Panc1 (cell line): ENCODE measurements around the gene SNTG2. TPM values are rescaled to one million over a fixed set of nuclear protein-coding genes. Genes with fewer than 3 reads are reported as not detected.

Experiments used
- ATAC-seq: fragments of 200-7000 bp; cut with Tn5 transposase; 2 replicates; pipeline ENCODE4 v1.9.1; 2020; ENCODE audit warnings: mild to moderate bottlenecking, moderate library complexity
- BruUV-seq: library from RNA; stranded (reverse); fragments of 400-500 nt; replicated peaks from 2 replicates; lab custom pipeline; 2021; lab: Mats Ljungman, UMichigan
- CTCF ChIA-PET: fragments of 300-600 bp; sonication (Branson Sonifier 250); formaldehyde crosslinking; loops from one replicate; lab custom pipeline; 2022; ENCODE audit warnings: antibody characterized with exemption; lab: Charles Lee
- POLR2A ChIA-PET: fragments of 300-600 bp; sonication (Branson Sonifier 250); formaldehyde crosslinking; loops from one replicate; lab custom pipeline; 2022; ENCODE audit warnings: antibody characterized with exemption; lab: Charles Lee
- DNase-seq: peaks from one replicate; pipeline ENCODE4 v3.0.0-alpha.2; 2010; ENCODE audit warnings: low read depth, low spot score
- H3K27ac ChIP-seq: 2 replicates; pipeline ENCODE4 v1.5.1; 2011; ENCODE audit warnings: mild to moderate bottlenecking, low read length, inconsistent platforms
- H3K27me3 ChIP-seq: fragments of 200-500 bp; sonication (Bioruptor generic); 2 replicates; pipeline ENCODE4 v1.6.0; 2014; ENCODE audit warnings: low read length, inconsistent platforms; ENCODE audit not compliant: control insufficient read depth, insufficient read depth
- H3K36me3 ChIP-seq: fragments of 200-500 bp; sonication (Bioruptor generic); 2 replicates; pipeline ENCODE4 v1.5.1; 2014; ENCODE audit warnings: inconsistent platforms, mild to moderate bottlenecking, low read length, moderate library complexity; ENCODE audit not compliant: control insufficient read depth, insufficient read depth
- H3K4me1 ChIP-seq: 2 replicates; pipeline ENCODE4 v1.5.1; 2011; ENCODE audit warnings: inconsistent platforms, mild to moderate bottlenecking, low read length, moderate library complexity; ENCODE audit not compliant: control insufficient read depth, insufficient read depth
- H3K4me3 ChIP-seq, 2 experiments: 2 replicates each; pipeline ENCODE4 v1.5.1; 2011 to 2012; ENCODE audit warnings: low read depth in 2 of 2, low read length in 2 of 2, mild to moderate bottlenecking in 2 of 2, inconsistent platforms in 1 of 2, moderate library complexity in 1 of 2
- H3K9me3 ChIP-seq: fragments of 200-500 bp; sonication (Bioruptor generic); 2 replicates; pipeline ENCODE4 v1.5.1; 2014; ENCODE audit warnings: low read depth, mild to moderate bottlenecking, inconsistent platforms, low read length, moderate library complexity; ENCODE audit not compliant: control insufficient read depth, insufficient read depth
- CTCF ChIP-seq: fragments of 450-650 bp; IDR thresholded peaks from 2 replicates; pipeline ENCODE4 v1.5.1; 2017; ENCODE audit warnings: mild to moderate bottlenecking
- POLR2AphosphoS5 ChIP-seq: IDR thresholded peaks from 2 replicates; pipeline ENCODE4 v1.6.1; 2012; ENCODE audit warnings: mild to moderate bottlenecking, low read depth, low read length, moderate library complexity
- REST ChIP-seq, 2 experiments: IDR thresholded peaks; 2 replicates each; pipeline ENCODE4 v1.6.1; 2011 to 2012; ENCODE audit warnings: low read depth in 2 of 2, control low read depth in 1 of 2, low read length in 1 of 2, mild to moderate bottlenecking in 1 of 2, moderate library complexity in 1 of 2; ENCODE audit not compliant: insufficient read depth in 1 of 2
- SIN3A ChIP-seq: IDR thresholded peaks from 2 replicates; pipeline ENCODE4 v1.6.1; 2012; ENCODE audit warnings: low read depth, mild to moderate bottlenecking, low read length, moderate library complexity, borderline replicate concordance; ENCODE audit not compliant: insufficient read depth
- TCF7L2 ChIP-seq: IDR thresholded peaks from 2 replicates; pipeline ENCODE4 v1.6.1; 2011; ENCODE audit warnings: mild to moderate bottlenecking, low read depth, low read length, inconsistent platforms
- in situ Hi-C: cut with HindIII; loops from 2 replicates; pipeline ENCODE4 v1.10.0; 2016; ENCODE audit warnings: low sequenced_read_pairs, low pct_unique_long_range_greater_than_20kb
- intact Hi-C: fragments of 100-400 bp; cut with micrococcal nuclease; formaldehyde crosslinking; loops from one replicate; pipeline ENCODE4 v1.10.0; 2022; ENCODE audit not compliant: unreplicated experiment
- total RNA-seq: library from RNA; stranded (reverse); gene quantifications from one replicate; pipeline ENCODE4 v1.2.1, GENCODE V29; 2021; ENCODE audit not compliant: unreplicated experiment

The SNTG2 gene
- total RNA-seq, 1 experiment from 2014 or later: not detected

- in situ Hi-C loops (no loop called here), intact Hi-C loops (no loop called here)
- Histone ChIP-seq H3K4me1 (no peaks in the 10 kb centered on the region), H3K9me3 (no peaks in the 10 kb centered on the region), H3K36me3 (no peaks in the 10 kb centered on the region), H3K4me3 (no peak overlapping the region), H3K27me3 (no peaks in the 10 kb centered on the region), H3K27ac (no peak overlapping the region)
- DNase-seq (no peak), ATAC-seq (no peak)
- TF ChIP-seq REST (IDR thresholded peaks at IDR 0.05; ENCODE audit: insufficient read depth in 1 of 2, low read depth in 2 of 2, low read length in 1 of 2): no peak
- no peak for TF ChIP-seq TCF7L2
- TF ChIP-seq POLR2AphosphoS5: no peak
- TF ChIP-seq SIN3A: no peak
- TF ChIP-seq CTCF: no peak
- CTCF ChIA-PET: no interaction called here
- POLR2A ChIA-PET: no interaction called here
- BruUV-seq: no TSS peak
Measured at GRCh38 chr2:1017827-1018226, 67.2 kb downstream of the SNTG2 start.

- TF ChIP-seq TCF7L2 (no peak), REST (IDR thresholded peaks at IDR 0.05; ENCODE audit: insufficient read depth in 1 of 2, low read depth in 2 of 2, low read length in 1 of 2) (no peak), POLR2AphosphoS5 (no peak), SIN3A (no peak), CTCF (no peak)
- POLR2A ChIA-PET: interaction anchor here (0.7 kb wide), 1 partner anchor 18 kb away, joined by 3 read pairs; no protein-coding TSS in a partner anchor
Measured at GRCh38 chr2:1020206-1020605, 69.6 kb downstream of the SNTG2 start.

More at GRCh38 chr2:1020206-1020605, 69.6 kb downstream of the SNTG2 start:
- Histone ChIP-seq H3K9me3 (no peaks in the 10 kb centered on the region), H3K27ac (no peak overlapping the region), H3K4me3 (no peak overlapping the region), H3K27me3 (no peaks in the 10 kb centered on the region), H3K36me3 (no peaks in the 10 kb centered on the region), H3K4me1 (no peaks in the 10 kb centered on the region)
- no TSS peak for BruUV-seq
- no peak for ATAC-seq
- in situ Hi-C loops (no loop called here), intact Hi-C loops (no loop called here)
- DNase-seq: no peak
- CTCF ChIA-PET: no interaction called here
